HFFc6 (cell line): Measurements from ENCODE around the gene CCNT1. TPM values are rescaled to one million over a fixed set of nuclear protein-coding genes. Genes with fewer than 3 reads are reported as not detected.

Source experiments
- DNase-seq: peaks from one replicate; pipeline ENCODE4 v3.0.0-alpha.2; 2018
- H3K27ac Mint-ChIP-seq: 2 replicates; pipeline ENCODE4 v1.8.0; 2020; ENCODE audit warnings: mild to moderate bottlenecking, mixed read lengths
- H3K27me3 Mint-ChIP-seq: 2 replicates; pipeline ENCODE4 v1.8.0; 2021; ENCODE audit warnings: mild to moderate bottlenecking, moderate library complexity, mixed read lengths; ENCODE audit not compliant: insufficient read depth
- H3K36me3 Mint-ChIP-seq: 2 replicates; pipeline ENCODE4 v1.8.0; 2021; ENCODE audit warnings: low read depth, mixed read lengths
- H3K4me1 Mint-ChIP-seq: 2 replicates; pipeline ENCODE4 v1.8.0; 2020; ENCODE audit warnings: low read depth, mixed read lengths
- H3K4me3 Mint-ChIP-seq: 2 replicates; pipeline ENCODE4 v1.8.0; 2020; ENCODE audit warnings: mild to moderate bottlenecking, moderate library complexity, mixed read lengths
- H3K9me3 Mint-ChIP-seq: 2 replicates; pipeline ENCODE4 v1.8.0; 2020; ENCODE audit warnings: mild to moderate bottlenecking, mixed read lengths
- CTCF ChIP-seq: fragments of 200-600 bp; sonication (generic); IDR thresholded peaks from 2 replicates; pipeline ENCODE4 v1.5.0; 2021; ENCODE audit warnings: antibody characterized with exemption, mild to moderate bottlenecking
- total RNA-seq, 6 experiments: library from RNA; stranded (reverse); fragmentation: NEBNext Ultra II Directional; extraction: Animal tissue kit (Norgen Biotek cat#: 25700); gene quantifications; 2 replicates in 1 of 6; 3 replicates in 5 of 6; pipeline ENCODE4 v1.2.3, GENCODE V29; 2021

CCNT1 gene
- total RNA-seq, 6 experiments from 2014 or later: 30.7 to 36.7 (median 31.3) TPM

GRCh38 chr12:48696626-48697025, 19.9 kb downstream of the CCNT1 start:
- DNase-seq: no peak
- Mint-ChIP-seq H3K27ac (no peak overlapping the region), H3K36me3 (peaks cover 47% of the 10 kb centered on the region), H3K9me3 (no peaks in the 10 kb centered on the region), H3K27me3 (no peaks in the 10 kb centered on the region; the same call in 1 of the 2 replicates), H3K4me3 (no peak overlapping the region), H3K4me1 (no peaks in the 10 kb centered on the region)
- TF ChIP-seq CTCF: no peak

GRCh38 chr12:48695859-48696258, 20.6 kb downstream of the CCNT1 start:
- Mint-ChIP-seq H3K9me3 (no peaks in the 10 kb centered on the region), H3K4me3 (no peak overlapping the region), H3K4me1 (no peaks in the 10 kb centered on the region), H3K36me3 (peaks cover 52% of the 10 kb centered on the region), H3K27me3 (no peaks in the 10 kb centered on the region; the same call in 1 of the 2 replicates), H3K27ac (no peak overlapping the region)
- no peak for DNase-seq
- no peak for TF ChIP-seq CTCF

- no peak for TF ChIP-seq CTCF
- H3K4me3 Mint-ChIP-seq: no peak overlapping the region
These were observed 22.5 kb downstream of the CCNT1 start for GRCh38 chr12:48694038-48694437.

DNA sequence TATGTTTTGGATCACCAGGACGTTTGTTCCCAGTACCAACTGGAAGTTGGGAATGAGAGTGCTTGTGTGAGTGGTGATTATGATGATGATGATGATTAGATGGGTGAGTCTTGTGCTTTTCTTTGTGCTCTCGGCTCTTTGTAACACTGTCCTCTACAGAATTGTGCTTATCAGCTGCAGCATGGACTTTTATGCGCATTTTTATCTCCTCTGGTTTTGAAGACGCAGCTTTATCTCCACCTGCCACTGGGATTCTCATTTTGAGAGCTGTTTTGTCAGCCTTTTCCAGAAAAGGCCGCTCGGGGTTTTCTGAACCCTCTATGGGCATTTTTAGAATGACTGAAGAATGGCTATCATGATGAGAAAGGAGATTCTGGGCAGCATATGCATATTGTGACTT, 22.9 kb downstream of the CCNT1 start:
- DNase-seq: no peak
- Mint-ChIP-seq H3K9me3 (no peaks in the 10 kb centered on the region), H3K27ac (no peak overlapping the region), H3K4me1 (no peaks in the 10 kb centered on the region), H3K36me3 (peaks cover 50% of the 10 kb centered on the region), H3K27me3 (no peaks in the 10 kb centered on the region; the same call in 1 of the 2 replicates), H3K4me3 (no peak overlapping the region)
- TF ChIP-seq CTCF: no peak

More at GRCh38 chr12:48694038-48694437, 22.5 kb downstream of the CCNT1 start:
- Mint-ChIP-seq H3K36me3 (peaks cover 45% of the 10 kb centered on the region), H3K27me3 (no peaks in the 10 kb centered on the region; the same call in 1 of the 2 replicates), H3K9me3 (no peaks in the 10 kb centered on the region), H3K4me1 (no peaks in the 10 kb centered on the region), H3K27ac (no peak overlapping the region)
- DNase-seq: no peak

- Mint-ChIP-seq H3K4me1 (no peaks in the 10 kb centered on the region), H3K9me3 (no peaks in the 10 kb centered on the region), H3K36me3 (peaks cover 54% of the 10 kb centered on the region), H3K27me3 (no peaks in the 10 kb centered on the region; the same call in 1 of the 2 replicates), H3K4me3 (no peak overlapping the region), H3K27ac (no peak overlapping the region)
- TF ChIP-seq CTCF: no peak
- DNase-seq: no peak
These were observed 24.6 kb downstream of the CCNT1 start for GRCh38 chr12:48691826-48692487.
